Esophagus squamous epithelium (tissue), 5 donors: ENCODE measurements around the gene RALGAPB. TPM values are rescaled to one million over a fixed set of nuclear protein-coding genes. Genes with fewer than 3 reads are reported as not detected.

Source experiments
- DNase-seq: peaks from one replicate; lab custom pipeline; 2025; lab: John Stamatoyannopoulos, UW
- H3K27ac ChIP-seq, 4 donors: fragments of 200-600 bp; sonication (generic); one replicate each; pipeline ENCODE4 v1.5.1; 2016 to 2019; ENCODE audit warnings: mild to moderate bottlenecking in 1 of 4
- H3K27me3 ChIP-seq, 4 donors: fragments of 200-600 bp; sonication (generic); 1 replicate in 3 of 4; 2 replicates in 1 of 4; pipeline versions ENCODE4 v1.5.1 to v1.6.0; 2017 to 2021; ENCODE audit warnings: antibody characterized with exemption in 1 of 4
- H3K36me3 ChIP-seq, 3 donors: fragments of 200-600 bp; sonication (generic); one replicate each; pipeline ENCODE4 v1.5.1; 2016 to 2019
- H3K4me1 ChIP-seq, 3 donors: fragments of 200-600 bp; sonication (generic); one replicate each; pipeline ENCODE4 v1.5.1; 2017 to 2019
- H3K4me3 ChIP-seq, 4 donors: fragments of 200-600 bp; sonication (generic); 1 replicate in 3 of 4; 2 replicates in 1 of 4; pipeline ENCODE4 v1.5.1; 2016 to 2019; ENCODE audit warnings: mild to moderate bottlenecking in 2 of 4, moderate library complexity in 1 of 4
- H3K9me3 ChIP-seq, 3 donors: fragments of 200-600 bp; sonication (generic); one replicate each; pipeline ENCODE4 v1.5.1; 2016 to 2019
- CTCF ChIP-seq, 6 experiments: fragments of 450-650 bp in 4 of 6; fragments of 200-600 bp in 2 of 6; sonication (generic) in 2 of 6; IDR thresholded peaks; one replicate each; pipeline ENCODE4 v1.5.1; 2016 to 2019; ENCODE audit warnings: antibody characterized with exemption in 6 of 6, mild to moderate bottlenecking in 4 of 6, moderate library complexity in 4 of 6
- POLR2A ChIP-seq, 4 donors: fragments of 450-650 bp; IDR thresholded peaks; one replicate each; pipeline ENCODE4 v1.6.1; 2017; ENCODE audit warnings: antibody characterized with exemption in 4 of 4, mild to moderate bottlenecking in 4 of 4, moderate library complexity in 3 of 4
- WGBS, 2 donors: methylation state at CpG; one replicate each; pipeline ENCODE4 v1.1.5; 2018; 5-methylcytosine and 5-hydroxymethylcytosine counted together
- intact Hi-C: fragments of 100-400 bp; cut with DNase I; formaldehyde crosslinking; loops from one replicate; pipeline ENCODE4 v1.15.0; 2022
- total RNA-seq, 4 donors: library from RNA; depleted of rRNA; stranded (reverse); fragments of >200 nt; gene quantifications; one replicate each; pipeline ENCODE4 v1.1.0, GENCODE V29; 2016
- donor health status: DM: yes; HTN: yes; CAD: no.

The RALGAPB gene
- total RNA-seq, 4 donors from 2014 or later: 17.4 to 38.5 (median 26.9) TPM

- no peak for TF ChIP-seq POLR2A (IDR thresholded peaks at IDR 0.05)
- TF ChIP-seq CTCF (IDR thresholded peaks at IDR 0.05): no peak
- H3K4me3 ChIP-seq: no peak overlapping the region
- intact Hi-C loops: no loop called here
- no peaks in the 10 kb centered on the region for H3K9me3 ChIP-seq
- H3K27ac ChIP-seq: no peak overlapping the region
- 71 to 90% methylated on average over 3 of the region's 3 CpGs for WGBS, 2 donors
- H3K36me3 ChIP-seq: peaks cover 0 to 100% (median 22%) of the 10 kb centered on the region in 3 donors
- H3K4me1 ChIP-seq: no peaks in the 10 kb centered on the region
- H3K27me3 ChIP-seq: no peaks in the 10 kb centered on the region
- no peak for DNase-seq
Observed at GRCh38 chr20:38548356-38549083, 75.9 kb downstream of the RALGAPB start.

GRCh38 chr20:38550274-38550673 is 77.6 kb downstream of the RALGAPB start:
- DNase-seq: no peak
- Histone ChIP-seq H3K27ac (no peak overlapping the region), H3K27me3 (no peaks in the 10 kb centered on the region), H3K4me1 (no peaks in the 10 kb centered on the region), H3K4me3 (no peak overlapping the region), H3K9me3 (no peaks in the 10 kb centered on the region), H3K36me3 (peaks cover 0 to 100% (median 13%) of the 10 kb centered on the region in 3 donors)
- 90 to 100% methylated on average over 1 of the region's 1 CpG for WGBS, 2 donors
- intact Hi-C loops: no loop called here
- no peak for TF ChIP-seq POLR2A (IDR thresholded peaks at IDR 0.05)
- peak in 1 of 6 experiments; percentile 21 for TF ChIP-seq CTCF (IDR thresholded peaks at IDR 0.05)

GRCh38 chr20:38551056-38551626 is 78.5 kb downstream of the RALGAPB start:
- intact Hi-C loops: no loop called here
- Histone ChIP-seq H3K4me3 (no peak overlapping the region), H3K4me1 (no peaks in the 10 kb centered on the region), H3K9me3 (no peaks in the 10 kb centered on the region), H3K36me3 (peaks cover 0 to 100% (median 6%) of the 10 kb centered on the region in 3 donors), H3K27me3 (no peaks in the 10 kb centered on the region), H3K27ac (no peak overlapping the region)
- DNase-seq: no peak
- WGBS, 2 donors: 83 to 89% methylated on average over 7 of the region's 7 CpGs
- TF ChIP-seq POLR2A (IDR thresholded peaks at IDR 0.05) (no peak), CTCF (IDR thresholded peaks at IDR 0.05) (no peak)

- TF ChIP-seq POLR2A (IDR thresholded peaks at IDR 0.05) (no peak), CTCF (IDR thresholded peaks at IDR 0.05) (no peak)
- intact Hi-C loops: no loop called here
Observed at GRCh38 chr20:38554986-38555385, 82.3 kb downstream of the RALGAPB start.

GRCh38 chr20:38555395-38555794 is 82.8 kb downstream of the RALGAPB start:
- no peaks in the 10 kb centered on the region for H3K9me3 ChIP-seq
- no peak overlapping the region for H3K27ac ChIP-seq
- peaks cover 0 to 100% (median 0%) of the 10 kb centered on the region in 3 donors for H3K36me3 ChIP-seq
- no peak overlapping the region for H3K4me3 ChIP-seq
- H3K27me3 ChIP-seq: no peaks in the 10 kb centered on the region
- DNase-seq: no peak
- H3K4me1 ChIP-seq: no peaks in the 10 kb centered on the region
- TF ChIP-seq CTCF (IDR thresholded peaks at IDR 0.05): no peak
- no peak for TF ChIP-seq POLR2A (IDR thresholded peaks at IDR 0.05)
- intact Hi-C loops: no loop called here

More at GRCh38 chr20:38554986-38555385, 82.3 kb downstream of the RALGAPB start:
- no peaks in the 10 kb centered on the region for H3K4me1 ChIP-seq
- WGBS, 2 donors: 91 to 100% methylated on average over 2 of the region's 2 CpGs
- no peak for DNase-seq
- H3K36me3 ChIP-seq: peaks cover 0 to 100% (median 0%) of the 10 kb centered on the region in 3 donors
- H3K27me3 ChIP-seq: no peaks in the 10 kb centered on the region
- H3K9me3 ChIP-seq: no peaks in the 10 kb centered on the region
- no peak overlapping the region for H3K27ac ChIP-seq
- H3K4me3 ChIP-seq: no peak overlapping the region
